Measurements from ENCODE around the gene RFT1. TPM values are rescaled to one million over a fixed set of nuclear protein-coding genes. Genes with fewer than 3 reads are reported as not detected.

Gene RFT1
- total RNA-seq, 1 experiment from 2014 or later, result 26.3 TPM

- no peak for TF ChIP-seq ZMAT4 (CRISPR knock-in tag; IDR thresholded peaks at IDR 0.05)
Measured at GRCh38 chr3:53137221-53137620, 7.0 kb upstream of the RFT1 start (continued).

GRCh38 chr3:53134631-53135232 is 4.5 kb upstream of the RFT1 start:
- CTCF ChIA-PET, result interaction anchor here (0.5 to 4.5 kb wide), 19 partner anchors 9 to 1047 kb away, joined by 3 to 48 read pairs (median 6); partner anchors contain the start of gene PRKCD
- no peaks in the 10 kb centered on the region for H3K9me3 Mint-ChIP-seq
- H3K27ac Mint-ChIP-seq, result no peak overlapping the region
- H3K4me3 Mint-ChIP-seq, result no peak overlapping the region
- H3K27me3 Mint-ChIP-seq (ENCODE audit: low read depth), result no peaks in the 10 kb centered on the region
- DNase-seq (ENCODE audit: low spot score), result peak; percentile 79
- ATAC-seq, result peak; percentile 82
- peaks cover 8% of the 10 kb centered on the region for H3K4me1 Mint-ChIP-seq
- no peaks in the 10 kb centered on the region for H3K36me3 Mint-ChIP-seq
- POLR2A ChIA-PET, result interaction anchor here (1.1 kb wide), 1 partner anchor 25 kb away, joined by 3 read pairs; no protein-coding TSS in a partner anchor
- TF ChIP-seq E2F5 (CRISPR knock-in tag; IDR thresholded peaks at IDR 0.05) (no peak), IRF2 (CRISPR knock-in tag; IDR thresholded peaks at IDR 0.05; ENCODE audit: borderline replicate concordance, low read depth) (no peak), JUN (CRISPR knock-in tag; IDR thresholded peaks at IDR 0.05) (no peak), AFF4 (CRISPR knock-in tag; IDR thresholded peaks at IDR 0.05; ENCODE audit: borderline replicate concordance) (no peak; the same call in 1 of the 2 replicates), GABPB1 (CRISPR knock-in tag; IDR thresholded peaks at IDR 0.05) (no peak), ZNF138 (CRISPR knock-in tag; conservative IDR thresholded peaks at IDR 0.05) (0 out of 2 replicates have a peak, but pooled peaks have one; percentile 25), GTF2I (CRISPR knock-in tag; conservative IDR thresholded peaks at IDR 0.05) (peak; percentile 88; the same call in 1 of the 2 replicates), NFE2L1 (CRISPR knock-in tag; IDR thresholded peaks at IDR 0.05) (no peak), FOXP1 (CRISPR knock-in tag; IDR thresholded peaks at IDR 0.05; ENCODE audit: borderline replicate concordance) (0 out of 2 replicates have a peak, but pooled peaks have one; percentile 46), ZNF121 (CRISPR knock-in tag; IDR thresholded peaks at IDR 0.05) (peak; percentile 78)
- TF ChIP-seq, protein P1, sequence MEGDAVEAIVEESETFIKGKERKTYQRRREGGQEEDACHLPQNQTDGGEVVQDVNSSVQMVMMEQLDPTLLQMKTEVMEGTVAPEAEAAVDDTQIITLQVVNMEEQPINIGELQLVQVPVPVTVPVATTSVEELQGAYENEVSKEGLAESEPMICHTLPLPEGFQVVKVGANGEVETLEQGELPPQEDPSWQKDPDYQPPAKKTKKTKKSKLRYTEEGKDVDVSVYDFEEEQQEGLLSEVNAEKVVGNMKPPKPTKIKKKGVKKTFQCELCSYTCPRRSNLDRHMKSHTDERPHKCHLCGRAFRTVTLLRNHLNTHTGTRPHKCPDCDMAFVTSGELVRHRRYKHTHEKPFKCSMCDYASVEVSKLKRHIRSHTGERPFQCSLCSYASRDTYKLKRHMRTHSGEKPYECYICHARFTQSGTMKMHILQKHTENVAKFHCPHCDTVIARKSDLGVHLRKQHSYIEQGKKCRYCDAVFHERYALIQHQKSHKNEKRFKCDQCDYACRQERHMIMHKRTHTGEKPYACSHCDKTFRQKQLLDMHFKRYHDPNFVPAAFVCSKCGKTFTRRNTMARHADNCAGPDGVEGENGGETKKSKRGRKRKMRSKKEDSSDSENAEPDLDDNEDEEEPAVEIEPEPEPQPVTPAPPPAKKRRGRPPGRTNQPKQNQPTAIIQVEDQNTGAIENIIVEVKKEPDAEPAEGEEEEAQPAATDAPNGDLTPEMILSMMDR (IDR thresholded peaks at IDR 0.05), result peak; percentile 54
- TF ChIP-seq, protein P2, sequence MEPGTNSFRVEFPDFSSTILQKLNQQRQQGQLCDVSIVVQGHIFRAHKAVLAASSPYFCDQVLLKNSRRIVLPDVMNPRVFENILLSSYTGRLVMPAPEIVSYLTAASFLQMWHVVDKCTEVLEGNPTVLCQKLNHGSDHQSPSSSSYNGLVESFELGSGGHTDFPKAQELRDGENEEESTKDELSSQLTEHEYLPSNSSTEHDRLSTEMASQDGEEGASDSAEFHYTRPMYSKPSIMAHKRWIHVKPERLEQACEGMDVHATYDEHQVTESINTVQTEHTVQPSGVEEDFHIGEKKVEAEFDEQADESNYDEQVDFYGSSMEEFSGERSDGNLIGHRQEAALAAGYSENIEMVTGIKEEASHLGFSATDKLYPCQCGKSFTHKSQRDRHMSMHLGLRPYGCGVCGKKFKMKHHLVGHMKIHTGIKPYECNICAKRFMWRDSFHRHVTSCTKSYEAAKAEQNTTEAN (CRISPR knock-in tag; IDR thresholded peaks at IDR 0.05), result no peak
- TF ChIP-seq, protein P3, sequence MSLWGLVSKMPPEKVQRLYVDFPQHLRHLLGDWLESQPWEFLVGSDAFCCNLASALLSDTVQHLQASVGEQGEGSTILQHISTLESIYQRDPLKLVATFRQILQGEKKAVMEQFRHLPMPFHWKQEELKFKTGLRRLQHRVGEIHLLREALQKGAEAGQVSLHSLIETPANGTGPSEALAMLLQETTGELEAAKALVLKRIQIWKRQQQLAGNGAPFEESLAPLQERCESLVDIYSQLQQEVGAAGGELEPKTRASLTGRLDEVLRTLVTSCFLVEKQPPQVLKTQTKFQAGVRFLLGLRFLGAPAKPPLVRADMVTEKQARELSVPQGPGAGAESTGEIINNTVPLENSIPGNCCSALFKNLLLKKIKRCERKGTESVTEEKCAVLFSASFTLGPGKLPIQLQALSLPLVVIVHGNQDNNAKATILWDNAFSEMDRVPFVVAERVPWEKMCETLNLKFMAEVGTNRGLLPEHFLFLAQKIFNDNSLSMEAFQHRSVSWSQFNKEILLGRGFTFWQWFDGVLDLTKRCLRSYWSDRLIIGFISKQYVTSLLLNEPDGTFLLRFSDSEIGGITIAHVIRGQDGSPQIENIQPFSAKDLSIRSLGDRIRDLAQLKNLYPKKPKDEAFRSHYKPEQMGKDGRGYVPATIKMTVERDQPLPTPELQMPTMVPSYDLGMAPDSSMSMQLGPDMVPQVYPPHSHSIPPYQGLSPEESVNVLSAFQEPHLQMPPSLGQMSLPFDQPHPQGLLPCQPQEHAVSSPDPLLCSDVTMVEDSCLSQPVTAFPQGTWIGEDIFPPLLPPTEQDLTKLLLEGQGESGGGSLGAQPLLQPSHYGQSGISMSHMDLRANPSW (CRISPR knock-in tag; conservative IDR thresholded peaks at IDR 0.05; ENCODE audit: low read depth), result 0 out of 2 replicates have a peak, but pooled peaks have one; percentile 62

All from WTC11 (cell line).